GM12878 (cell line): Measurements from ENCODE around the gene PARP8. TPM values are rescaled to one million over a fixed set of nuclear protein-coding genes. Genes with fewer than 3 reads are reported as not detected.
A peak's percentile ranks its signal among the peaks of the same experiment; 100 is the strongest.

Experiments
- EP300 ChIP-seq, 2 experiments: fragments of 150-350 bp in 1 of 2; IDR thresholded peaks; 2 replicates each; pipeline ENCODE4 v1.6.1; 2011 to 2012; ENCODE audit warnings: low read depth in 2 of 2, low read length in 2 of 2, borderline replicate concordance in 1 of 2, improper control_type of control experiment in 1 of 2, inconsistent platforms in 1 of 2; ENCODE audit not compliant: control insufficient read depth in 1 of 2
- FOXK2 ChIP-seq: fragments of 450-650 bp; IDR thresholded peaks from 2 replicates; pipeline ENCODE4 v1.6.1; 2017; ENCODE audit warnings: mild to moderate bottlenecking, moderate library complexity
- IRF4 ChIP-seq: IDR thresholded peaks from 2 replicates; pipeline ENCODE4 v1.6.1; 2011; ENCODE audit warnings: low read depth, low read length
- JUNB ChIP-seq: IDR thresholded peaks from 2 replicates; pipeline ENCODE4 v1.6.1; 2016; ENCODE audit warnings: antibody characterized with exemption, mild to moderate bottlenecking
- KLF5 ChIP-seq: fragments of 450-650 bp; IDR thresholded peaks from 2 replicates; pipeline ENCODE4 v1.6.1; 2014; ENCODE audit warnings: mild to moderate bottlenecking; ENCODE audit not compliant: partially characterized antibody
- NRF1 ChIP-seq: conservative IDR thresholded peaks from 2 replicates; pipeline ENCODE4 v1.6.1; 2011; ENCODE audit warnings: mild to moderate bottlenecking, low read depth, low read length, improper control_type of control experiment
- PAX5 ChIP-seq: IDR thresholded peaks from 2 replicates; pipeline ENCODE4 v1.6.1; 2011; ENCODE audit warnings: low read depth, low read length, borderline replicate concordance
- POLR2AphosphoS5 ChIP-seq: IDR thresholded peaks from 2 replicates; pipeline ENCODE4 v1.6.1; 2011; ENCODE audit warnings: mild to moderate bottlenecking, low read length, inconsistent platforms
- RBBP5 ChIP-seq: fragments of 200-600 bp; sonication (generic); conservative IDR thresholded peaks from 2 replicates; pipeline ENCODE4 v1.6.1; 2016
- SPI1 ChIP-seq: IDR thresholded peaks from 2 replicates; pipeline ENCODE4 v1.6.1; 2011; ENCODE audit warnings: low read depth, mild to moderate bottlenecking, low read length, moderate library complexity, borderline replicate concordance; ENCODE audit not compliant: insufficient read depth
- TAF1 ChIP-seq: IDR thresholded peaks from 2 replicates; pipeline ENCODE4 v1.6.1; 2011; ENCODE audit warnings: mild to moderate bottlenecking, low read depth, low read length, borderline replicate concordance
- TARDBP ChIP-seq: IDR thresholded peaks from 2 replicates; pipeline ENCODE4 v1.6.1; 2016; ENCODE audit warnings: borderline replicate concordance
- ZNF622 ChIP-seq: fragments of 450-650 bp; IDR thresholded peaks from 2 replicates; pipeline ENCODE4 v1.6.1; 2017; ENCODE audit warnings: mild to moderate bottlenecking, inconsistent platforms
- polyA plus RNA-seq, 11 experiments: library from polyadenylated mRNA; depleted of rRNA in 4 of 11; unstranded in 6 of 11; stranded (reverse) in 5 of 11; fragments of >200 nt; fragmentation: Nextera tagmentation in 4 of 11; fragmentation: Illumina TruSeq in 1 of 11; extraction: Ambion mirVana in 4 of 11; extraction: Trizol in 1 of 11; gene quantifications; 1 replicate in 1 of 11; 2 replicates in 10 of 11; pipeline versions ENCODE4 v1.2.1 to v1.2.3, GENCODE V29; 2011 to 2016; ENCODE audit warnings: inconsistent platforms in 2 of 11, missing spikeins in 2 of 11, low read depth in 1 of 11
- total RNA-seq, 4 experiments: library from RNA; depleted of rRNA in 3 of 4; stranded (reverse); fragments of >200 nt in 3 of 4; fragmentation: Illumina TruSeq in 1 of 4; extraction: Trizol in 1 of 4; gene quantifications; 2 replicates each; pipeline versions ENCODE4 v1.2.1 to v1.2.3, GENCODE V29; 2013 to 2021
- TF ChIP-seq, protein P1 (sequence below): IDR thresholded peaks from 2 replicates; pipeline ENCODE4 v1.6.1; 2011; ENCODE audit warnings: borderline replicate concordance, low read depth, mild to moderate bottlenecking, moderate library complexity, low read length; ENCODE audit not compliant: insufficient read depth, poor library complexity, severe bottlenecking
- TF ChIP-seq, protein P2 (sequence below): fragments of 450-650 bp; formaldehyde crosslinking; IDR thresholded peaks from 2 replicates; pipeline ENCODE4 v1.4.0; 2020; ENCODE audit warnings: mild to moderate bottlenecking, moderate library complexity
- TF ChIP-seq, protein P3 (sequence below): IDR thresholded peaks from 2 replicates; pipeline ENCODE4 v1.6.1; 2011; ENCODE audit warnings: mild to moderate bottlenecking, low read depth, low read length, moderate library complexity; ENCODE audit not compliant: insufficient replicate concordance
- TF ChIP-seq, protein P4 (sequence below): IDR thresholded peaks from 2 replicates; pipeline ENCODE4 v1.6.1; 2011; ENCODE audit warnings: borderline replicate concordance, low read depth, mild to moderate bottlenecking, moderate library complexity, mixed read lengths, low read length; ENCODE audit not compliant: insufficient read depth; ENCODE audit errors: extremely low read length

The PARP8 gene
- total and polyA plus RNA-seq, 10 of the 15 experiments (the other 5 are each of a cell fraction or from before 2014, with no cell fraction given): 9.1 to 65.2 (median 20.6) TPM

DNA sequence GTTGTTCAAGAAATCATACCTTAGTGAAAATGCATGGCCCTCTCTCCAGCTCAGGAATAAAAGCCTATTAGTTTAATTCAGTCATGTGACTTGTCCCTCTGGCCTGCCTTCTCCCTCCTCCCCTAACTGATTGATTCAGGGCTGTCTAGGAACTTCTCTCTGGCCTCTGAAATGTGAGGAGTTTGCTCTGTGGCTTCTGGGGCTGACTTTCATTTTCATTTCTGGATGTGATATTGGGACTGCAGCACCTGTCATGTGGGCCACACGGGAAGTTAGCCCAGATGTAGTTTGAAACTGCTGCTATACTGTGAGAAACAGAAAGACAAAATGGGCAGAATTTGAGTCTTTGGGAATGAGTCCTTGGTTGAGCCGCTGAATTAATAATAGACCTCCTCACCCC, 44.8 kb downstream of the PARP8 start (continued):
- TF ChIP-seq POLR2AphosphoS5 (peak; percentile 28; the same call in 1 of the 2 replicates), FOXK2 (no peak), ZNF622 (no peak), RBBP5 (no peak), NRF1 (no peak), EP300 (IDR thresholded peaks at IDR 0.05; ENCODE audit: borderline replicate concordance in 1 of 2, control insufficient read depth in 1 of 2, low read depth in 2 of 2, low read length in 2 of 2) (no peak; a peak in 1 of 4 replicates), IRF4 (peak; percentile 42; the same call in 1 of the 2 replicates), TAF1 (peak; percentile 29; the same call in 1 of the 2 replicates), KLF5 (no peak), JUNB (0 out of 2 replicates have a peak, but pooled peaks have one; percentile 5), PAX5 (no peak), SPI1 (no peak), TARDBP (0 out of 2 replicates have a peak, but pooled peaks have one; percentile 21)
- TF ChIP-seq, protein P1, sequence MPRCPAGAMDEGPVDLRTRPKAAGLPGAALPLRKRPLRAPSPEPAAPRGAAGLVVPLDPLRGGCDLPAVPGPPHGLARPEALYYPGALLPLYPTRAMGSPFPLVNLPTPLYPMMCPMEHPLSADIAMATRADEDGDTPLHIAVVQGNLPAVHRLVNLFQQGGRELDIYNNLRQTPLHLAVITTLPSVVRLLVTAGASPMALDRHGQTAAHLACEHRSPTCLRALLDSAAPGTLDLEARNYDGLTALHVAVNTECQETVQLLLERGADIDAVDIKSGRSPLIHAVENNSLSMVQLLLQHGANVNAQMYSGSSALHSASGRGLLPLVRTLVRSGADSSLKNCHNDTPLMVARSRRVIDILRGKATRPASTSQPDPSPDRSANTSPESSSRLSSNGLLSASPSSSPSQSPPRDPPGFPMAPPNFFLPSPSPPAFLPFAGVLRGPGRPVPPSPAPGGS: no peak
- TF ChIP-seq, protein P2, sequence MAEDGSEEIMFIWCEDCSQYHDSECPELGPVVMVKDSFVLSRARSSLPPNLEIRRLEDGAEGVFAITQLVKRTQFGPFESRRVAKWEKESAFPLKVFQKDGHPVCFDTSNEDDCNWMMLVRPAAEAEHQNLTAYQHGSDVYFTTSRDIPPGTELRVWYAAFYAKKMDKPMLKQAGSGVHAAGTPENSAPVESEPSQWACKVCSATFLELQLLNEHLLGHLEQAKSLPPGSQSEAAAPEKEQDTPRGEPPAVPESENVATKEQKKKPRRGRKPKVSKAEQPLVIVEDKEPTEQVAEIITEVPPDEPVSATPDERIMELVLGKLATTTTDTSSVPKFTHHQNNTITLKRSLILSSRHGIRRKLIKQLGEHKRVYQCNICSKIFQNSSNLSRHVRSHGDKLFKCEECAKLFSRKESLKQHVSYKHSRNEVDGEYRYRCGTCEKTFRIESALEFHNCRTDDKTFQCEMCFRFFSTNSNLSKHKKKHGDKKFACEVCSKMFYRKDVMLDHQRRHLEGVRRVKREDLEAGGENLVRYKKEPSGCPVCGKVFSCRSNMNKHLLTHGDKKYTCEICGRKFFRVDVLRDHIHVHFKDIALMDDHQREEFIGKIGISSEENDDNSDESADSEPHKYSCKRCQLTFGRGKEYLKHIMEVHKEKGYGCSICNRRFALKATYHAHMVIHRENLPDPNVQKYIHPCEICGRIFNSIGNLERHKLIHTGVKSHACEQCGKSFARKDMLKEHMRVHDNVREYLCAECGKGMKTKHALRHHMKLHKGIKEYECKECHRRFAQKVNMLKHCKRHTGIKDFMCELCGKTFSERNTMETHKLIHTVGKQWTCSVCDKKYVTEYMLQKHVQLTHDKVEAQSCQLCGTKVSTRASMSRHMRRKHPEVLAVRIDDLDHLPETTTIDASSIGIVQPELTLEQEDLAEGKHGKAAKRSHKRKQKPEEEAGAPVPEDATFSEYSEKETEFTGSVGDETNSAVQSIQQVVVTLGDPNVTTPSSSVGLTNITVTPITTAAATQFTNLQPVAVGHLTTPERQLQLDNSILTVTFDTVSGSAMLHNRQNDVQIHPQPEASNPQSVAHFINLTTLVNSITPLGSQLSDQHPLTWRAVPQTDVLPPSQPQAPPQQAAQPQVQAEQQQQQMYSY (CRISPR knock-in tag): no peak
- TF ChIP-seq, protein P3, sequence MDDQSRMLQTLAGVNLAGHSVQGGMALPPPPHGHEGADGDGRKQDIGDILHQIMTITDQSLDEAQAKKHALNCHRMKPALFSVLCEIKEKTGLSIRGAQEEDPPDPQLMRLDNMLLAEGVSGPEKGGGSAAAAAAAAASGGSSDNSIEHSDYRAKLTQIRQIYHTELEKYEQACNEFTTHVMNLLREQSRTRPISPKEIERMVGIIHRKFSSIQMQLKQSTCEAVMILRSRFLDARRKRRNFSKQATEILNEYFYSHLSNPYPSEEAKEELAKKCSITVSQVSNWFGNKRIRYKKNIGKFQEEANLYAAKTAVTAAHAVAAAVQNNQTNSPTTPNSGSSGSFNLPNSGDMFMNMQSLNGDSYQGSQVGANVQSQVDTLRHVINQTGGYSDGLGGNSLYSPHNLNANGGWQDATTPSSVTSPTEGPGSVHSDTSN: no peak
- TF ChIP-seq, protein P4, sequence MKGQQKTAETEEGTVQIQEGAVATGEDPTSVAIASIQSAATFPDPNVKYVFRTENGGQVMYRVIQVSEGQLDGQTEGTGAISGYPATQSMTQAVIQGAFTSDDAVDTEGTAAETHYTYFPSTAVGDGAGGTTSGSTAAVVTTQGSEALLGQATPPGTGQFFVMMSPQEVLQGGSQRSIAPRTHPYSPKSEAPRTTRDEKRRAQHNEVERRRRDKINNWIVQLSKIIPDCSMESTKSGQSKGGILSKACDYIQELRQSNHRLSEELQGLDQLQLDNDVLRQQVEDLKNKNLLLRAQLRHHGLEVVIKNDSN: peak; percentile 32
